ENCODE data around the gene CAMTA1. TPM values are rescaled to one million over a fixed set of nuclear protein-coding genes. Genes with fewer than 3 reads are reported as not detected.

CAMTA1 gene
- total RNA-seq, 1 experiment from 2014 or later: 82.2 TPM

DNA sequence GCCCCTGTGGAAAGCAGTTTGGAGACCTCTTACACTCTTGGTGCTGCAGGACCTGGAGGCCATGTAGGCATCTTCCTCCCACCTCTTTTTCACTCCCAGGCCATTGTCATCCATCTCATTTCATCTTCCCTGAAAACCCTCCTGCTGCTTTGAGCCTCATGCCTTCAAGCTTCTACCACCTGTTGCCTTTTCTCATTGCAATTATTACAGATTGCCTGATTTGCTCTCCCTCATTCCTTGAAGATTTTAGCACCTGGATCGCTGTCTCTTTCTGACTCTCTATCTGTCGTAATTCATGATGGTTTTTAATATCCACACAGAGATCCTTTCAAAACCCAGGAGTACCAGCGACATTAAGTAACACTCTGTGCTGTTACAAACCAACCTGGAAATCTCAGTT, 350.2 kb downstream of the CAMTA1 start:
- BruUV-seq (replicated peaks): no TSS peak
- no peak for ATAC-seq
- Histone ChIP-seq H3K27ac (ENCODE audit: low read length) (no peak overlapping the region), H3K9me3 (ENCODE audit: control insufficient read depth, insufficient read depth, low read depth, low read length) (no peaks in the 10 kb centered on the region), H3K4me1 (ENCODE audit: control insufficient read depth, insufficient read depth, low read length) (no peaks in the 10 kb centered on the region), H3K27me3 (ENCODE audit: control insufficient read depth, insufficient read depth, low read length) (no peaks in the 10 kb centered on the region), H3K36me3 (ENCODE audit: control insufficient read depth, insufficient read depth, low read length) (no peaks in the 10 kb centered on the region), H3K4me3 (ENCODE audit: low read depth in 2 of 2, low read length in 2 of 2) (no peak overlapping the region)
- ChIA-PET CTCF (no interaction called here), POLR2A (no interaction called here)
- no peak for DNase-seq (ENCODE audit: low read depth, low spot score)
- in situ Hi-C loops (cut with HindIII; ENCODE audit: low pct_unique_long_range_greater_than_20kb, low sequenced_read_pairs): no loop called here
- intact Hi-C loops (cut with micrococcal nuclease; ENCODE audit: unreplicated experiment): no loop called here
- no peak for TF ChIP-seq POLR2AphosphoS5 (IDR thresholded peaks at IDR 0.05; ENCODE audit: low read depth, low read length)
- no peak for TF ChIP-seq REST (IDR thresholded peaks at IDR 0.05; ENCODE audit: insufficient read depth in 1 of 2, low read depth in 2 of 2, low read length in 1 of 2)
- TF ChIP-seq, protein P1, sequence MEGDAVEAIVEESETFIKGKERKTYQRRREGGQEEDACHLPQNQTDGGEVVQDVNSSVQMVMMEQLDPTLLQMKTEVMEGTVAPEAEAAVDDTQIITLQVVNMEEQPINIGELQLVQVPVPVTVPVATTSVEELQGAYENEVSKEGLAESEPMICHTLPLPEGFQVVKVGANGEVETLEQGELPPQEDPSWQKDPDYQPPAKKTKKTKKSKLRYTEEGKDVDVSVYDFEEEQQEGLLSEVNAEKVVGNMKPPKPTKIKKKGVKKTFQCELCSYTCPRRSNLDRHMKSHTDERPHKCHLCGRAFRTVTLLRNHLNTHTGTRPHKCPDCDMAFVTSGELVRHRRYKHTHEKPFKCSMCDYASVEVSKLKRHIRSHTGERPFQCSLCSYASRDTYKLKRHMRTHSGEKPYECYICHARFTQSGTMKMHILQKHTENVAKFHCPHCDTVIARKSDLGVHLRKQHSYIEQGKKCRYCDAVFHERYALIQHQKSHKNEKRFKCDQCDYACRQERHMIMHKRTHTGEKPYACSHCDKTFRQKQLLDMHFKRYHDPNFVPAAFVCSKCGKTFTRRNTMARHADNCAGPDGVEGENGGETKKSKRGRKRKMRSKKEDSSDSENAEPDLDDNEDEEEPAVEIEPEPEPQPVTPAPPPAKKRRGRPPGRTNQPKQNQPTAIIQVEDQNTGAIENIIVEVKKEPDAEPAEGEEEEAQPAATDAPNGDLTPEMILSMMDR (IDR thresholded peaks at IDR 0.05): no peak
- TF ChIP-seq TCF7L2 (IDR thresholded peaks at IDR 0.05; ENCODE audit: low read depth, low read length): no peak
- TF ChIP-seq SIN3A (IDR thresholded peaks at IDR 0.05; ENCODE audit: borderline replicate concordance, insufficient read depth, low read depth, low read length): no peak

GRCh38 chr1:7136166-7136953, 351.1 kb downstream of the CAMTA1 start:
- Histone ChIP-seq H3K4me1 (ENCODE audit: control insufficient read depth, insufficient read depth, low read length) (no peaks in the 10 kb centered on the region), H3K36me3 (ENCODE audit: control insufficient read depth, insufficient read depth, low read length) (no peaks in the 10 kb centered on the region), H3K4me3 (ENCODE audit: low read depth in 2 of 2, low read length in 2 of 2) (no peak overlapping the region), H3K27ac (ENCODE audit: low read length) (no peak overlapping the region), H3K9me3 (ENCODE audit: control insufficient read depth, insufficient read depth, low read depth, low read length) (no peaks in the 10 kb centered on the region), H3K27me3 (ENCODE audit: control insufficient read depth, insufficient read depth, low read length) (no peaks in the 10 kb centered on the region)
- TF ChIP-seq TCF7L2 (IDR thresholded peaks at IDR 0.05; ENCODE audit: low read depth, low read length) (no peak), REST (IDR thresholded peaks at IDR 0.05; ENCODE audit: insufficient read depth in 1 of 2, low read depth in 2 of 2, low read length in 1 of 2) (no peak), POLR2AphosphoS5 (IDR thresholded peaks at IDR 0.05; ENCODE audit: low read depth, low read length) (no peak), SIN3A (IDR thresholded peaks at IDR 0.05; ENCODE audit: borderline replicate concordance, insufficient read depth, low read depth, low read length) (no peak)
- TF ChIP-seq, protein P1 (IDR thresholded peaks at IDR 0.05): no peak
- DNase-seq (ENCODE audit: low read depth, low spot score) (no peak), ATAC-seq (no peak)
- POLR2A ChIA-PET: no interaction called here
- intact Hi-C loops (cut with micrococcal nuclease; ENCODE audit: unreplicated experiment): no loop called here
- BruUV-seq (replicated peaks): no TSS peak
- CTCF ChIA-PET: no interaction called here
- in situ Hi-C loops (cut with HindIII; ENCODE audit: low pct_unique_long_range_greater_than_20kb, low sequenced_read_pairs): no loop called here
